Measurements from ENCODE around the gene MZB1.

- no peak for TF ChIP-seq POLR2A (IDR thresholded peaks at IDR 0.05; ENCODE audit: low read depth, low read length)
- no peak for TF ChIP-seq POLR2AphosphoS5 (IDR thresholded peaks at IDR 0.05; ENCODE audit: low read depth, low read length)
- no peak for TF ChIP-seq TAF1 (IDR thresholded peaks at IDR 0.05; ENCODE audit: borderline replicate concordance, low read depth, low read length)
These were observed 29.1 kb upstream of the MZB1 start for GRCh38 chr5:139418793-139419192.

Measured in GM12892 (cell line).